ENCODE results near the gene MCOLN3. TPM values are rescaled to one million over a fixed set of nuclear protein-coding genes. Genes with fewer than 3 reads are reported as not detected.

MCOLN3 gene
- total RNA-seq, 3 donors from 2014 or later = 0.80 to 2.3 (median 2.2) TPM

- intact Hi-C loops (cut with DNase I, micrococcal nuclease) = loop anchor here in 1 of 2 donors (5.0 kb wide), 1 partner anchor 264 kb away; no protein-coding TSS in a partner anchor
- peak; percentile 23 to 53 (median 40) for DNase-seq
- TF ChIP-seq, protein P1, sequence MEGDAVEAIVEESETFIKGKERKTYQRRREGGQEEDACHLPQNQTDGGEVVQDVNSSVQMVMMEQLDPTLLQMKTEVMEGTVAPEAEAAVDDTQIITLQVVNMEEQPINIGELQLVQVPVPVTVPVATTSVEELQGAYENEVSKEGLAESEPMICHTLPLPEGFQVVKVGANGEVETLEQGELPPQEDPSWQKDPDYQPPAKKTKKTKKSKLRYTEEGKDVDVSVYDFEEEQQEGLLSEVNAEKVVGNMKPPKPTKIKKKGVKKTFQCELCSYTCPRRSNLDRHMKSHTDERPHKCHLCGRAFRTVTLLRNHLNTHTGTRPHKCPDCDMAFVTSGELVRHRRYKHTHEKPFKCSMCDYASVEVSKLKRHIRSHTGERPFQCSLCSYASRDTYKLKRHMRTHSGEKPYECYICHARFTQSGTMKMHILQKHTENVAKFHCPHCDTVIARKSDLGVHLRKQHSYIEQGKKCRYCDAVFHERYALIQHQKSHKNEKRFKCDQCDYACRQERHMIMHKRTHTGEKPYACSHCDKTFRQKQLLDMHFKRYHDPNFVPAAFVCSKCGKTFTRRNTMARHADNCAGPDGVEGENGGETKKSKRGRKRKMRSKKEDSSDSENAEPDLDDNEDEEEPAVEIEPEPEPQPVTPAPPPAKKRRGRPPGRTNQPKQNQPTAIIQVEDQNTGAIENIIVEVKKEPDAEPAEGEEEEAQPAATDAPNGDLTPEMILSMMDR (IDR thresholded peaks at IDR 0.05) = no peak
- Histone ChIP-seq H3K4me3 (no peak overlapping the region), H3K36me3 (ENCODE audit: low read depth) (no peaks in the 10 kb centered on the region), H3K4me1 (ENCODE audit: low read depth) (peaks cover 17% of the 10 kb centered on the region), H3K9me3 (no peaks in the 10 kb centered on the region)
- ATAC-seq = peak; percentile 31
Measured at GRCh38 chr1:84997667-84998600, 50.4 kb downstream of the MCOLN3 start.

DNA sequence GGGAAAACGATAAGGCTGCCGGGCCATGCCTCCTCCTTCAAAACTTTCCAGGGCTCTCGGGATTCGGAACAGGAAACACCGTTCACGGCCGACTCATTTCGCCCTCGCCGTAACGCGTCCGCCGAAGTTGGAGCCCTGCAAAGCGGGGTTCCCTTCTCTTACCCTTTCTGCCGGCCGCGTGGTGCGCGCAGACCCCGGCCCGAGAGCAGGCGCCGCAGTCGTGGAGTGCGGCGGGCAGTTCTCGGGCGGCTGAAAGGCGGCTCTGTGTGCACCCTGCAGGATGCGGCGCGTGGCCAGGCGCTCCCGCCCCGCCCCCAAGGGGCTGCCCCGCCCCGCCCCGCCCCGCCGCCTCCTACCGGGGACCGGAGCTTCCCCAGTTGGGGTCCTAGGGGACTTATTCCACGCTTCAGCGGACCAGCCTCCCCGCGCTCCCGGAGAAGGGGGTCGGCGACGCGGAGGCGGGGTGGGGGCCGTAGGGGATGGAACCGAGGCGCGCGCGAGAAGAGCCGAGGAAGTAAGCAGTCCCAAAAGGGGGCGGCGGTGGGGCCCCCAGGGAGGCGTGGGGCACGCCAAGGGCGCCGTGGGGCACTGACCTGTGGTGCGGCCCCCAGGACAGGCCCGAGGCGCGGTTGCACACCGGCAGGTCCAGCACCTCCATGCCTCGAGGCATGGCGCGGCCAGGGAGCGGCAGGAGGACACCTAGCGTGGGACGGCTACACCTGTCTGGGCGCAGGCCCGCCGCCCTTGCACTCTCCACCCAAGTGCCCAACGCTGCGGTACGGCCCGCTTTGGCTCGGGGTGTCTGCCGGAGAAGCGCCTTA is 51.2 kb downstream of the MCOLN3 start, which contains the start of gene MCOLN2:
TSS of gene MCOLN2 (minus strand) at position 268 of the 821 bp plus-strand sequence. CDS start at position 27, 241 bp downstream.
- TF ChIP-seq, protein P1 (IDR thresholded peaks at IDR 0.05) = no peak
- peak; percentile 68 to 77 (median 71) for DNase-seq
- Histone ChIP-seq H3K9me3 (no peaks in the 10 kb centered on the region), H3K4me3 (no peak within 1 kb of the TSS), H3K36me3 (ENCODE audit: low read depth) (no peaks in the 10 kb centered on the region), H3K4me1 (ENCODE audit: low read depth) (peaks cover 17% of the 10 kb centered on the region)
- intact Hi-C loops (cut with DNase I, micrococcal nuclease) = loop anchor here in 1 of 2 donors (5.0 kb wide), 1 partner anchor 265 kb away; no protein-coding TSS in a partner anchor
- peak; percentile 94 for ATAC-seq

DNA sequence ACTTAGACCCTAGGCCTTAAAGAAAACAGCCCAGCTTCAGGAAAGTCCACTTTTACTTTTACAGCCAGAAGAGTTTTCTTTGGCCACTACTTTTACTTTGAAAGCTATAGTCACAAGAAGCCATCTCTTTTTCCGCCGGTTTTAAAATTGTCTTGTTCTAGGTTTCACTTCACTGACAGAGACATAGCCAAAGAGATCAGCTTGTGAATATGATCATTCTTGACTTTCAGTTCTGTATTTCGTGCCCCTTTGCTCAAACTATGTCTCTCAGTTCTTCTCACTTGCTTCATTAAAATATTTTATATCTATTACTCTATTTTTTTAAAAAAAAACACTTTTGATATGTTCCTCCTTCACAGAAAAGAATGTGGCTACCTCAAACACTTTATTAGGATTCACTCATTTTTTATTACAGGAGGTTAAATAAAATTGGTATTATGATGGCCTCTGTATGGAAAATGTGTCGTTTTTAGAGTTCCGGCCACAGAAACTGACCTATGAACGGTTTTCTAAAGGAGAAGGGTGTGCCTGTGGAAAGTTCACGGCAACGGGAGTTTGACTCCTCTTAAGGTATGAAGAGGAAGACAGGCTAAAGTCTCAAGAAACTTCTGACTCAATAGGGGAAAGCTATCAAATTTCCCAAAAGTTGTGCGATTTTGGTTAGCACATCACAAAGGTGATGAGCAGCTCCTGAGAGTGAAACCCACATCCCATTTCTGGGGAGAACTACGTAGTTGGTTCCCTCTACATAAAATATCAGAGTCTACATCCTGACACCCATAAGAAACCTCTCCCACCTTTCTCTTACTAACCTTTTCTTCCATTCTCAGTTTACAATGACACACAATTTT is 52.6 kb downstream of the MCOLN3 start:
- intact Hi-C loops (cut with DNase I, micrococcal nuclease) = loop anchor here in 1 of 2 donors (5.0 kb wide), 1 partner anchor 267 kb away; no protein-coding TSS in a partner anchor
- H3K9me3 ChIP-seq = no peaks in the 10 kb centered on the region
- peaks cover 17% of the 10 kb centered on the region for H3K4me1 ChIP-seq (ENCODE audit: low read depth)
- ATAC-seq = peak; percentile 22
- peak in 1 of 3 donors; percentile 36 for DNase-seq
- TF ChIP-seq, protein P1 (IDR thresholded peaks at IDR 0.05) = no peak
- H3K36me3 ChIP-seq (ENCODE audit: low read depth) = no peaks in the 10 kb centered on the region
- no peak overlapping the region for H3K4me3 ChIP-seq

- peaks cover under 1% of the 10 kb centered on the region for H3K4me1 ChIP-seq (ENCODE audit: low read depth)
- TF ChIP-seq, protein P1 (IDR thresholded peaks at IDR 0.05) = no peak
- intact Hi-C loops (cut with DNase I, micrococcal nuclease) = no loop called here
- no peaks in the 10 kb centered on the region for H3K36me3 ChIP-seq (ENCODE audit: low read depth)
- H3K4me3 ChIP-seq = no peak overlapping the region
- H3K9me3 ChIP-seq = no peaks in the 10 kb centered on the region
- ATAC-seq = no peak
- DNase-seq = no peak
Measured at GRCh38 chr1:84991097-84991920, 57.0 kb downstream of the MCOLN3 start.
